Upper lobe of right lung (tissue), 1 donor: Measurements from ENCODE around the gene SRD5A2. TPM values are rescaled to one million over a fixed set of nuclear protein-coding genes. Genes with fewer than 3 reads are reported as not detected.

ENCODE experiments used
- ATAC-seq: fragments of 200-7000 bp; cut with Tn5 transposase; one replicate; pipeline ENCODE4 v1.9.1; 2020; ENCODE audit warnings: mild to moderate bottlenecking, moderate library complexity
- DNase-seq: peaks from one replicate; pipeline ENCODE4 v3.0.0-alpha.2; 2020
- H3K27ac ChIP-seq: fragments of 200-600 bp; one replicate; pipeline ENCODE4 v1.8.0; 2022
- H3K27me3 ChIP-seq: fragments of 200-600 bp; one replicate; pipeline ENCODE4 v1.8.0; 2022; ENCODE audit warnings: mild to moderate bottlenecking
- H3K36me3 ChIP-seq: fragments of 200-600 bp; one replicate; pipeline ENCODE4 v1.8.0; 2022
- H3K4me1 ChIP-seq: fragments of 200-600 bp; one replicate; pipeline ENCODE4 v1.8.0; 2022
- H3K4me3 ChIP-seq: fragments of 200-600 bp; one replicate; pipeline ENCODE4 v1.8.0; 2022; ENCODE audit warnings: mild to moderate bottlenecking
- H3K9me3 ChIP-seq: fragments of 200-600 bp; one replicate; pipeline ENCODE4 v1.8.0; 2022
- intact Hi-C: fragments of 100-400 bp; cut with DNase I; formaldehyde crosslinking; loops from one replicate; pipeline ENCODE4 v1.11.0; 2022
- total RNA-seq: library from RNA; stranded (reverse); fragmentation: NEBNext Ultra II Directional; extraction: Animal tissue kit (Norgen Biotek cat#: 25700); gene quantifications from one replicate; pipeline ENCODE4 v1.2.1, GENCODE V29; 2021
- TF ChIP-seq, protein P1 (sequence below): fragments of 200-600 bp; IDR thresholded peaks from one replicate; pipeline ENCODE4 v1.8.0; 2022; ENCODE audit warnings: antibody characterized with exemption
- donor health status: DM: no; HTN: yes; CAD: no; lungs with severe emphysema.

SRD5A2 gene
- total RNA-seq, 1 donor from 2014 or later = not detected

GRCh38 chr2:31563273-31563839 lies 17.4 kb downstream of the SRD5A2 start:
- Histone ChIP-seq H3K36me3 (no peaks in the 10 kb centered on the region), H3K27ac (no peak overlapping the region), H3K4me3 (no peak overlapping the region), H3K9me3 (no peaks in the 10 kb centered on the region), H3K27me3 (no peaks in the 10 kb centered on the region), H3K4me1 (no peaks in the 10 kb centered on the region)
- intact Hi-C loops = no loop called here
- no peak for ATAC-seq
- TF ChIP-seq, protein P1, sequence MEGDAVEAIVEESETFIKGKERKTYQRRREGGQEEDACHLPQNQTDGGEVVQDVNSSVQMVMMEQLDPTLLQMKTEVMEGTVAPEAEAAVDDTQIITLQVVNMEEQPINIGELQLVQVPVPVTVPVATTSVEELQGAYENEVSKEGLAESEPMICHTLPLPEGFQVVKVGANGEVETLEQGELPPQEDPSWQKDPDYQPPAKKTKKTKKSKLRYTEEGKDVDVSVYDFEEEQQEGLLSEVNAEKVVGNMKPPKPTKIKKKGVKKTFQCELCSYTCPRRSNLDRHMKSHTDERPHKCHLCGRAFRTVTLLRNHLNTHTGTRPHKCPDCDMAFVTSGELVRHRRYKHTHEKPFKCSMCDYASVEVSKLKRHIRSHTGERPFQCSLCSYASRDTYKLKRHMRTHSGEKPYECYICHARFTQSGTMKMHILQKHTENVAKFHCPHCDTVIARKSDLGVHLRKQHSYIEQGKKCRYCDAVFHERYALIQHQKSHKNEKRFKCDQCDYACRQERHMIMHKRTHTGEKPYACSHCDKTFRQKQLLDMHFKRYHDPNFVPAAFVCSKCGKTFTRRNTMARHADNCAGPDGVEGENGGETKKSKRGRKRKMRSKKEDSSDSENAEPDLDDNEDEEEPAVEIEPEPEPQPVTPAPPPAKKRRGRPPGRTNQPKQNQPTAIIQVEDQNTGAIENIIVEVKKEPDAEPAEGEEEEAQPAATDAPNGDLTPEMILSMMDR = no peak
- no peak for DNase-seq

DNA sequence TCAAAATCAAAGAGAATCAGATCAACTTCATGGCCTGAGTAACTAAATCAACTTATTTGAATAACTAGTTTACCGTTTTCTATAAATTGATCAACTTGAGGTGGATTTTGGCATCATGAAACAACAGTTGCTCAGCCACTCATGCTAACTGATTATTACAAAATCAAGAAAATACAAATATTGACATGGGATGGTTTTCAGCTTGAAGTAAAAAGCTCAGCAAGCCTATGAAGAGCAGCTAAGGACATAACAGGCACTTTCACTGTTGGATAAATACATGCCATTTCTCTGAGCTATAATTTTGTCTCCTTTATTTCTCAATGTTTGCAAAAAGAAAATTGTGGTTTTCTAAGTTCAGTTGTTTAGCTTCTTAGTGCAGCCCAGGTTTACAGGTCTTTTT lies 18.9 kb downstream of the SRD5A2 start:
- H3K9me3 ChIP-seq = no peaks in the 10 kb centered on the region
- no peak overlapping the region for H3K27ac ChIP-seq
- no peaks in the 10 kb centered on the region for H3K36me3 ChIP-seq
- H3K4me1 ChIP-seq = no peaks in the 10 kb centered on the region
- intact Hi-C loops = no loop called here
- TF ChIP-seq, protein P1 = no peak
- H3K4me3 ChIP-seq = no peak overlapping the region
- no peak for ATAC-seq
- DNase-seq = no peak
- H3K27me3 ChIP-seq = no peaks in the 10 kb centered on the region

- Histone ChIP-seq H3K27ac (no peak overlapping the region), H3K9me3 (no peaks in the 10 kb centered on the region), H3K36me3 (no peaks in the 10 kb centered on the region), H3K27me3 (no peaks in the 10 kb centered on the region), H3K4me1 (no peaks in the 10 kb centered on the region), H3K4me3 (no peak overlapping the region)
- intact Hi-C loops = no loop called here
- peak; percentile 72 for ATAC-seq
- DNase-seq = no peak
- TF ChIP-seq, protein P1 = no peak
Observed at GRCh38 chr2:31558401-31559295, 22.1 kb downstream of the SRD5A2 start.

DNA sequence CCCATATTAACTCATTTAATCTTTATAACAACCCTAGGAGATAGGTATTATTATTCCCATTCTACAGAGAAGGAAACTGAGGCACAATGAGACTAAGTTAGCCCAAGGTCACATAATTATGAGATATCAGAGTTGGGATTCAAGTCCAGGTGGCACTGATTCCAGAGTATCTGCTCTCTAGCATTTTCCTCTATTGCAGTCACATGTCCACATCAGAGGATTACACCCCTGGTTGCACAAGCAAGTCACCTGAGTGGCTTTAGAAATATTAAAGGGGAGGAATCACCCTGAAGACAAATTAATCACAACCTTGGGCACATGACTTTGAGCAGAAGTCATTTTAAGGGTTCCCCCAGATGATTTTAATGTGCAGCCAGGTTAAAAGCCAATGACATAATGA lies 23.8 kb downstream of the SRD5A2 start:
- TF ChIP-seq, protein P1 = no peak
- H3K27me3 ChIP-seq = no peaks in the 10 kb centered on the region
- H3K27ac ChIP-seq = no peak overlapping the region
- ATAC-seq = no peak
- no peaks in the 10 kb centered on the region for H3K9me3 ChIP-seq
- H3K4me1 ChIP-seq = no peaks in the 10 kb centered on the region
- no peak overlapping the region for H3K4me3 ChIP-seq
- intact Hi-C loops = no loop called here
- no peak for DNase-seq
- no peaks in the 10 kb centered on the region for H3K36me3 ChIP-seq

DNA sequence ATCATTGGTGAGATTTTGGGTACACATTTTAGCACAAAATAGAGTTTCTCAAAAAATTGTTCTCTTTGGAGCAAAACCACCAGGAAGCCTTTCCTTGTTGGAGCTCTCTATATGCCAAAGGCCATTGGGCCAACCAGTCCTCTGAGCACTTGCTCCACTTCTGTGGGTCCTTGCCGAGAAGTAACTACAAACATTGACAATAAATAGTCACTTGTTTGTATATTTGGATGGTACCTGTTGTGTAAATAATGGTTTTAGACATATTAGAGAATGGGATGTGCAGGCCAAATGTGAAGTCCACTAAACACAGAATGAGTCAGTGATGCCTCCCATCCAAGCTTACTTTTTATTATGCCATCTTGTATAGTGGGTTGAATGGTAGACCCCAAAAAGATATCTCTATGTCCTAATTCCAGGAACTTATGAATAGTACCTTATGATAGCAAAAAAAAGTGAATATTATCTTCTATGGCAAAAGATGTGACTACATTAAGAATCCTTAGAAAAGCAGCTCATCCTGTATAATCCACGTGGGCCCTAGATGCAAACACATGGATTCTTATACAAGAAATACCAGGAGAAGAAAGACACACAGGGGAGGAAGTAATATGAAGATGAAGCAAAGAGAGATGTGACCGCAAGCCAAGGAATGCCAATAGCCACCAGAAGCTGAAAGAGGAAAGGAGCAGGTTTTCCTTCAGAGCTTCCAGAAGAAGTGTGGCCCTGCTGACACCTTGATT lies 24.6 kb downstream of the SRD5A2 start:
- Histone ChIP-seq H3K4me1 (no peaks in the 10 kb centered on the region), H3K9me3 (no peaks in the 10 kb centered on the region), H3K27me3 (no peaks in the 10 kb centered on the region), H3K4me3 (no peak overlapping the region), H3K27ac (no peak overlapping the region), H3K36me3 (no peaks in the 10 kb centered on the region)
- intact Hi-C loops = no loop called here
- TF ChIP-seq, protein P1 = no peak
- DNase-seq (no peak), ATAC-seq (no peak)
